Thyroid gland (tissue), 4 donors: Measurements from ENCODE around the gene FAM168A.

ENCODE experiments used
- POLR2A ChIP-seq, 2 donors: fragments of 450-650 bp; IDR thresholded peaks; one replicate each; pipeline ENCODE4 v1.6.1; 2017; ENCODE audit warnings: antibody characterized with exemption in 2 of 2, mild to moderate bottlenecking in 2 of 2, moderate library complexity in 1 of 2
- TF ChIP-seq, protein P1 (sequence below), 6 experiments: fragments of 200-600 bp in 3 of 6; fragments of 450-650 bp in 3 of 6; sonication (generic) in 3 of 6; IDR thresholded peaks; one replicate each; pipeline ENCODE4 v1.5.1; 2016 to 2019; ENCODE audit warnings: antibody characterized with exemption in 6 of 6, mild to moderate bottlenecking in 2 of 6, inconsistent platforms in 1 of 6, moderate library complexity in 1 of 6

DNA sequence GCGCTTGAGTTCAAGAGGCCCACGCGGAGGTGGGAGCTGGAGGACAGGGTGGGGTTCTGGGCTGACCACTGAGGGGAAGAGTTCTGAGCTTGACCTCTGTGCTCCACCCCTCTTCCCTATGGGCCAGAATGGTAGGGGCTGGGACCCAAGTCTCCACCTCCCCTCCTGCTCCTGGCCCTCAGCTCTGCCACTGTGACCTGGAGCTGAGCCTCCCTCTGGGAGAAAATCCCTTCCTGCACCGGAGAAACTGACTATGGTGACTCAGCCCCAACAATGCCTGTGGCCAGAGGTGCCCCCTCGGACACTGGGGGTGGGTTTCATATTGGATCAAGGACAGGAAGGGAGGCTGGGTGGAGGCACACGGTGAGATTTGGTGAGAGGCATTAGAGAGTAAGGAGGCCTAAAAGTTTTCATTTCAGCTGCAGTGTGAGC lies 198.7 kb downstream of the FAM168A start:
- TF ChIP-seq, protein P1, sequence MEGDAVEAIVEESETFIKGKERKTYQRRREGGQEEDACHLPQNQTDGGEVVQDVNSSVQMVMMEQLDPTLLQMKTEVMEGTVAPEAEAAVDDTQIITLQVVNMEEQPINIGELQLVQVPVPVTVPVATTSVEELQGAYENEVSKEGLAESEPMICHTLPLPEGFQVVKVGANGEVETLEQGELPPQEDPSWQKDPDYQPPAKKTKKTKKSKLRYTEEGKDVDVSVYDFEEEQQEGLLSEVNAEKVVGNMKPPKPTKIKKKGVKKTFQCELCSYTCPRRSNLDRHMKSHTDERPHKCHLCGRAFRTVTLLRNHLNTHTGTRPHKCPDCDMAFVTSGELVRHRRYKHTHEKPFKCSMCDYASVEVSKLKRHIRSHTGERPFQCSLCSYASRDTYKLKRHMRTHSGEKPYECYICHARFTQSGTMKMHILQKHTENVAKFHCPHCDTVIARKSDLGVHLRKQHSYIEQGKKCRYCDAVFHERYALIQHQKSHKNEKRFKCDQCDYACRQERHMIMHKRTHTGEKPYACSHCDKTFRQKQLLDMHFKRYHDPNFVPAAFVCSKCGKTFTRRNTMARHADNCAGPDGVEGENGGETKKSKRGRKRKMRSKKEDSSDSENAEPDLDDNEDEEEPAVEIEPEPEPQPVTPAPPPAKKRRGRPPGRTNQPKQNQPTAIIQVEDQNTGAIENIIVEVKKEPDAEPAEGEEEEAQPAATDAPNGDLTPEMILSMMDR (IDR thresholded peaks at IDR 0.05): no peak
- no peak for TF ChIP-seq POLR2A (IDR thresholded peaks at IDR 0.05)
